GM23248 (cell line): Measurements from ENCODE around the gene NDUFB3. TPM values are rescaled to one million over a fixed set of nuclear protein-coding genes. Genes with fewer than 3 reads are reported as not detected.
"Not testable (repeated sequence)": the region's sequence is repeated elsewhere in the genome, so short reads cannot be mapped to it uniquely, and the experiment has no call there.

Experiments
- DNase-seq: peaks from one replicate; pipeline ENCODE4 v3.0.0-alpha.2; 2015
- H2AFZ ChIP-seq: fragments of 200-600 bp; sonication (generic); 2 replicates; pipeline ENCODE4 v1.6.1; 2016; ENCODE audit warnings: antibody characterized with exemption
- H3F3A ChIP-seq: fragments of 200-600 bp; sonication (generic); 2 replicates; pipeline ENCODE4 v1.6.1; 2016; ENCODE audit warnings: mild to moderate bottlenecking, antibody characterized with exemption, mixed run types; ENCODE audit not compliant: insufficient read depth
- H3K27ac ChIP-seq: fragments of 200-600 bp; sonication (generic); 2 replicates; pipeline ENCODE4 v1.5.1; 2016; ENCODE audit warnings: mild to moderate bottlenecking
- H3K27me3 ChIP-seq: fragments of 200-600 bp; sonication (generic); replicated peaks from 2 replicates; pipeline ENCODE4 v1.6.1; 2016; ENCODE audit warnings: mild to moderate bottlenecking; ENCODE audit not compliant: insufficient read depth
- H3K36me3 ChIP-seq: fragments of 200-600 bp; sonication (generic); 2 replicates; pipeline ENCODE4 v1.6.1; 2016; ENCODE audit warnings: low read depth, mild to moderate bottlenecking
- H3K4me1 ChIP-seq: fragments of 200-600 bp; sonication (generic); 2 replicates; pipeline ENCODE4 v1.6.1; 2016; ENCODE audit warnings: mild to moderate bottlenecking; ENCODE audit not compliant: insufficient read depth
- H3K4me2 ChIP-seq: fragments of 200-600 bp; sonication (generic); one replicate; pipeline ENCODE4 v1.6.1; 2016; ENCODE audit warnings: mild to moderate bottlenecking; ENCODE audit not compliant: unreplicated experiment
- H3K4me3 ChIP-seq: fragments of 200-600 bp; sonication (generic); 2 replicates; pipeline ENCODE4 v1.5.1; 2016; ENCODE audit warnings: mild to moderate bottlenecking
- H3K79me2 ChIP-seq: fragments of 200-600 bp; sonication (generic); 2 replicates; pipeline ENCODE4 v1.6.1; 2016; ENCODE audit warnings: mild to moderate bottlenecking; ENCODE audit not compliant: insufficient read depth
- H3K9ac ChIP-seq: fragments of 200-600 bp; sonication (generic); 2 replicates; pipeline ENCODE4 v1.6.1; 2016; ENCODE audit warnings: mild to moderate bottlenecking
- H3K9me2 ChIP-seq: fragments of 200-600 bp; sonication (generic); 2 replicates; pipeline ENCODE4 v1.6.1; 2016; ENCODE audit warnings: mixed run types, mild to moderate bottlenecking, moderate library complexity; ENCODE audit not compliant: insufficient read depth
- H3K9me3 ChIP-seq: fragments of 200-600 bp; sonication (generic); one replicate; pipeline ENCODE4 v1.6.1; 2017; ENCODE audit warnings: low read depth
- H4K20me1 ChIP-seq: fragments of 200-600 bp; sonication (generic); 2 replicates; pipeline ENCODE4 v1.6.0; 2016; ENCODE audit not compliant: insufficient read depth
- EZH2 ChIP-seq: fragments of 200-600 bp; sonication (generic); IDR thresholded peaks from 2 replicates; pipeline ENCODE4 v1.6.1; 2018; ENCODE audit warnings: antibody characterized with exemption, mild to moderate bottlenecking; ENCODE audit not compliant: insufficient read depth, poor library complexity, severe bottlenecking
- EZH2phosphoT487 ChIP-seq: fragments of 200-600 bp; sonication (generic); IDR thresholded peaks from 2 replicates; pipeline ENCODE4 v1.6.1; 2018; ENCODE audit warnings: antibody characterized with exemption, moderate library complexity, mild to moderate bottlenecking, low read depth; ENCODE audit not compliant: insufficient read depth
- WGBS, 2 experiments: methylation state at CpG; one replicate each; pipeline ENCODE4 v1.1.6; 2015 to 2017; ENCODE audit warnings: low lambda C conversion rate in 2 of 2, low coverage in 1 of 2; ENCODE audit errors: missing lambda C conversion rate in 2 of 2; 5-methylcytosine and 5-hydroxymethylcytosine counted together
- in situ Hi-C: fragments of 300-500 bp; cut with MboI; formaldehyde crosslinking; loops from 2 replicates; pipeline ENCODE4 v1.15.0; 2020
- polyA plus RNA-seq: library from polyadenylated mRNA; unstranded; fragments of >200 nt; fragmentation: Nextera tagmentation; extraction: Ambion mirVana; gene quantifications from 2 replicates; pipeline ENCODE4 v1.2.1, GENCODE V29; 2016
- total RNA-seq: library from RNA; depleted of rRNA; stranded (reverse); fragments of >200 nt; shearing (Covaris generic); gene quantifications from 2 replicates; pipeline ENCODE4 v1.2.3, GENCODE V29; 2014; rRNA removed

NDUFB3 gene
- total RNA-seq (31.0 and 51.3 TPM in 2 replicates), polyA plus RNA-seq (253 and 262 TPM in 2 replicates)

- peak; percentile 94 for DNase-seq
- Histone ChIP-seq H3K27me3 (no peaks in the 10 kb centered on the region), H2AFZ (peak within 1 kb of the TSS; percentile 96), H3K9me3 (no peaks in the 10 kb centered on the region), H3K79me2 (peaks cover 99% of the 10 kb centered on the region), H3K4me3 (peak within 1 kb of the TSS; percentile 97), H4K20me1 (no peaks in the 10 kb centered on the region), H3K9me2 (no peaks in the 10 kb centered on the region), H3K4me1 (peaks cover 39% of the 10 kb centered on the region), H3K9ac (peak within 1 kb of the TSS; percentile 90), H3K36me3 (no peaks in the 10 kb centered on the region), H3K27ac (peak within 1 kb of the TSS; percentile 71), H3K4me2 (peak within 1 kb of the TSS; percentile 97), H3F3A (no peaks in the 10 kb centered on the region)
- 0 to 1% methylated on average over 34 of the region's 34 CpGs for WGBS, 2 experiments
- TF ChIP-seq EZH2phosphoT487 = no peak
- no peak for TF ChIP-seq EZH2
- in situ Hi-C loops = loop anchor here (10.0 kb wide), 1 partner anchor 103 kb away; no protein-coding TSS in a partner anchor
Measured at GRCh38 chr2:201071479-201072200, at the start of gene NDUFB3, which contains the start of gene HYCC2. NDUFB3 (plus strand) TSS chr2:201072001; CDS start chr2:201078883, 6,882 bp downstream. HYCC2 (minus strand) TSS chr2:201071671; CDS start chr2:201024009, 47,662 bp downstream.

- Histone ChIP-seq H3K79me2 (peaks cover 61% of the 10 kb centered on the region), H3K36me3 (peaks cover 20% of the 10 kb centered on the region; the same call in 1 of the 2 replicates), H3F3A (no peaks in the 10 kb centered on the region), H2AFZ (no peak overlapping the region), H3K9me3 (no peaks in the 10 kb centered on the region), H3K27me3 (no peaks in the 10 kb centered on the region), H3K27ac (no peak overlapping the region), H3K9ac (no peak overlapping the region), H3K4me2 (no peak overlapping the region), H3K4me3 (no peak overlapping the region), H3K4me1 (no peaks in the 10 kb centered on the region), H3K9me2 (no peaks in the 10 kb centered on the region), H4K20me1 (no peaks in the 10 kb centered on the region; the same call in 1 of the 2 replicates)
- in situ Hi-C loops = no loop called here
- TF ChIP-seq EZH2 (no peak), EZH2phosphoT487 (no peak)
- DNase-seq = no peak
Measured at GRCh38 chr2:201024518-201024917, 47.3 kb upstream of the NDUFB3 start.

GRCh38 chr2:201034355-201034754 lies 37.4 kb upstream of the NDUFB3 start:
- H3K79me2 ChIP-seq = peaks cover 83% of the 10 kb centered on the region
- H3K9ac ChIP-seq, H2AFZ ChIP-seq, DNase-seq, H3K27ac ChIP-seq, H3K9me3 ChIP-seq, H3K36me3 ChIP-seq, H3K27me3 ChIP-seq, H3K4me2 ChIP-seq, H4K20me1 ChIP-seq, H3K9me2 ChIP-seq, H3F3A ChIP-seq, in situ Hi-C loops, H3K4me3 ChIP-seq, H3K4me1 ChIP-seq: not testable (repeated sequence)
- WGBS, 2 experiments = 90 to 97% methylated on average over 2 of the region's 2 CpGs

- in situ Hi-C loops, H3K4me3 ChIP-seq: not testable (repeated sequence)
- 90 to 96% methylated on average over 4 of the region's 4 CpGs for WGBS, 2 experiments
Measured at GRCh38 chr2:201038361-201038760, 33.4 kb upstream of the NDUFB3 start.

More at GRCh38 chr2:201038361-201038760, 33.4 kb upstream of the NDUFB3 start:
- H4K20me1 ChIP-seq, H3K36me3 ChIP-seq, H3K9me2 ChIP-seq, H3K9ac ChIP-seq, DNase-seq, H3K4me2 ChIP-seq, H2AFZ ChIP-seq, H3K27me3 ChIP-seq, H3F3A ChIP-seq, H3K27ac ChIP-seq, H3K4me1 ChIP-seq, H3K9me3 ChIP-seq: not testable (repeated sequence)
- peaks cover 75% of the 10 kb centered on the region for H3K79me2 ChIP-seq
